Osteocyte (in vitro differentiated cells): ENCODE measurements around the gene TNIP3. TPM values are rescaled to one million over a fixed set of nuclear protein-coding genes. Genes with fewer than 3 reads are reported as not detected.

Source experiments
- DNase-seq: peaks from one replicate; pipeline ENCODE4 v3.0.0; 2021; ENCODE audit warnings: mixed read lengths; ENCODE audit not compliant: unreplicated experiment; ENCODE audit errors: extremely low spot score
- H3K27ac Mint-ChIP-seq: one replicate; pipeline ENCODE4 v1.8.0; 2021; ENCODE audit warnings: mild to moderate bottlenecking, mixed read lengths; ENCODE audit not compliant: unreplicated experiment
- H3K27me3 Mint-ChIP-seq: one replicate; pipeline ENCODE4 v1.8.0; 2021; ENCODE audit warnings: mixed read lengths; ENCODE audit not compliant: unreplicated experiment
- H3K36me3 Mint-ChIP-seq: one replicate; pipeline ENCODE4 v1.8.0; 2021; ENCODE audit warnings: mixed read lengths; ENCODE audit not compliant: unreplicated experiment
- H3K4me1 Mint-ChIP-seq: one replicate; pipeline ENCODE4 v1.8.0; 2021; ENCODE audit warnings: mixed read lengths; ENCODE audit not compliant: unreplicated experiment
- H3K4me3 Mint-ChIP-seq: one replicate; pipeline ENCODE4 v1.8.0; 2021; ENCODE audit warnings: mild to moderate bottlenecking, moderate library complexity, mixed read lengths; ENCODE audit not compliant: unreplicated experiment
- H3K9me3 Mint-ChIP-seq: one replicate; pipeline ENCODE4 v1.8.0; 2021; ENCODE audit warnings: mixed read lengths; ENCODE audit not compliant: unreplicated experiment
- total RNA-seq: library from RNA; stranded (reverse); gene quantifications from 2 replicates; pipeline ENCODE4 v1.2.1, GENCODE V29; 2021
- TF ChIP-seq, protein P1 (sequence below): fragments of 200-600 bp; sonication (generic); IDR thresholded peaks from 2 replicates; pipeline ENCODE4 v1.5.0; 2021; ENCODE audit warnings: antibody characterized with exemption, mild to moderate bottlenecking, moderate library complexity

Gene TNIP3
- total RNA-seq, 1 donor from 2014 or later = not detected

DNA sequence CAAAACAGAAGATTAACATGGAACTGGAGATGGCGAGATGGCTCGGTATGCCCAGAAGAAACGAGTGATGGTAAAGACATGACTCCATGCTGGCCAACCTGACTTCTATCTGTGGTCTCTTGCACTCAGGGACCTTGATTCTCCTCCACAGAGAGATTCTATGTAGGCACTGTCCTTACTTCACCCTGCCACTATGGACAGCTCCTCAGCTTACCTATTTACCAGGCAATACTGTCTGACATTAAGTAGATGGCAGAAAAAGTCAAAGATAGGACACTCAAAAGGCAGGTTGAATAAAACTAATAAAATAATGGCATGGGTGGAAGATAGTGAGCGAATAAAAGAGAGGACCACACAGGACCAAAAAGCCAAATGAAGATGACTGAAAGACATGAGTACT, 56.6 kb downstream of the TNIP3 start:
- Mint-ChIP-seq H3K27ac (no peak overlapping the region), H3K4me3 (no peak overlapping the region), H3K36me3 (no peaks in the 10 kb centered on the region), H3K4me1 (no peaks in the 10 kb centered on the region), H3K27me3 (peaks cover 45% of the 10 kb centered on the region), H3K9me3 (no peaks in the 10 kb centered on the region)
- TF ChIP-seq, protein P1, sequence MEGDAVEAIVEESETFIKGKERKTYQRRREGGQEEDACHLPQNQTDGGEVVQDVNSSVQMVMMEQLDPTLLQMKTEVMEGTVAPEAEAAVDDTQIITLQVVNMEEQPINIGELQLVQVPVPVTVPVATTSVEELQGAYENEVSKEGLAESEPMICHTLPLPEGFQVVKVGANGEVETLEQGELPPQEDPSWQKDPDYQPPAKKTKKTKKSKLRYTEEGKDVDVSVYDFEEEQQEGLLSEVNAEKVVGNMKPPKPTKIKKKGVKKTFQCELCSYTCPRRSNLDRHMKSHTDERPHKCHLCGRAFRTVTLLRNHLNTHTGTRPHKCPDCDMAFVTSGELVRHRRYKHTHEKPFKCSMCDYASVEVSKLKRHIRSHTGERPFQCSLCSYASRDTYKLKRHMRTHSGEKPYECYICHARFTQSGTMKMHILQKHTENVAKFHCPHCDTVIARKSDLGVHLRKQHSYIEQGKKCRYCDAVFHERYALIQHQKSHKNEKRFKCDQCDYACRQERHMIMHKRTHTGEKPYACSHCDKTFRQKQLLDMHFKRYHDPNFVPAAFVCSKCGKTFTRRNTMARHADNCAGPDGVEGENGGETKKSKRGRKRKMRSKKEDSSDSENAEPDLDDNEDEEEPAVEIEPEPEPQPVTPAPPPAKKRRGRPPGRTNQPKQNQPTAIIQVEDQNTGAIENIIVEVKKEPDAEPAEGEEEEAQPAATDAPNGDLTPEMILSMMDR = no peak
- DNase-seq = no peak

DNA sequence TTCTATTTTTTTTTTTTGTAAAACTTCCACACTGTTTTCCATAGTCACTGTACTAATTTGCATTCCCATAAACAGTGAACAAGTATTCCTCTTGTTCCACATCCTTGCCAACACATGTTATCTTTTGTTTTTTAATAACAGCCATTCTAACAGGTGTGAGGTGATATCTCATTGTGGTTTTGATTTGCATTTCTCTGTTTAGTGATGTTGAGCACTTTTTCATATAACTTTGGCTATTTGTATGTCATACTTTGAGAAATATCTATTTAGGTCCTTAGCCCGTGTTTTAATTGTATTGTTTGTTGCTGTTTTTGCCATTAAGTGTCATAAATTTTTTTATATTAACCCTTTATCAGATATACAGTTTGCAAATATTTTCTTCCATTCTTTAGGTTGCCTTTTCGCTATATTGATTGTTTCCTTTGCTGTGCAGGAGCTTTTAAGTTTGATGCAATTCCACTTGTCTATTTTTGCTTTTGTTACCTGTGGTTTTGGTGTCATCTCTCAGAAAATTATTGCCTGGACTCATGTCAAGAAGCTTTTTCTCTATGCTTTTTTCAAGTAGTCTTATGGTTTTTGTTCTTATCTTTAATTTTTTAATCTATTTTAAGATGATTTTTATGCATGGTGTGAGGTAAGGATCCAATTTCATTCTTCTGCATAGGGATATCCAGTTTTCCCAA, 63.9 kb downstream of the TNIP3 start:
- Mint-ChIP-seq H3K27ac (no peak overlapping the region), H3K36me3 (no peaks in the 10 kb centered on the region), H3K4me1 (no peaks in the 10 kb centered on the region), H3K4me3 (no peak overlapping the region), H3K9me3 (no peaks in the 10 kb centered on the region), H3K27me3 (peaks cover 45% of the 10 kb centered on the region)
- TF ChIP-seq, protein P1 = no peak
- no peak for DNase-seq

DNA sequence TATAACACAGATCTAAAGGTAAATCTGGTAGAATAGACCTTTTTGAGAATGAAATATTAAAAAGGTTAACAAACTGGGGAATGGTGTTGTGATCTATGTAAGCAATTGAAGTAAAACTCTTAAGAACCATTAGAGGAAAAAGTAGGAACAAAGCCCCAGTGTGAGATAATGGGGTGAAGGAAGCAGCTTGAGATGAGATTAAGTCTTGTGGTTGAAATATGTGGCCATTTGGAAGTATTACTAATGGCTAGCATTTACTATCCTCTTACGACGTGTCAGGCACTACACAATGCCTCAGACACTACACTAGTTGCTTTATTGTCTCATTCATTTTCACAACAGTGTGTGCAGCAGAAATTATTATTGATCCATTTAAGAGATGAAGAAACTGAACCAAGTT, 65.9 kb downstream of the TNIP3 start:
- Mint-ChIP-seq H3K4me1 (no peaks in the 10 kb centered on the region), H3K27me3 (peaks cover 35% of the 10 kb centered on the region), H3K9me3 (no peaks in the 10 kb centered on the region), H3K36me3 (no peaks in the 10 kb centered on the region), H3K4me3 (no peak overlapping the region), H3K27ac (no peak overlapping the region)
- no peak for DNase-seq
- TF ChIP-seq, protein P1 = no peak

DNA sequence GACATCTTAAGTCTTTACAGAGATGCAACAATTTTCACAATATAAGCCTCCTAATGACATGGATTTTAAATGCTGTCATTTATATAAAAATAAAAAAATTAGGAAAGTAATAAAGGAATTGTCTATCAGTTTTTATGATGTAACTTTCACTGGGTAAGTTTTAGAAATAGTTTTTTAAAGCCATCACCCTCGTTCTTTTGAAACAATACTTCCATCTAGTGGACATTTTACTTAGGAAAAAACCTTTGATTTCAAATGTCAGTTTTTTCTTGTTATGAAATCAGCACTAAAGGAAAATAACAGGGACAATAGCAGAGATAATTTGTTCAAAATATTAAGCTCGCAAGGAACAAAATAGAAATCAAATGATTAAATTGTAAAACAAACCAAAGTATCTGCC, 67.5 kb downstream of the TNIP3 start:
- DNase-seq = no peak
- H3K27ac Mint-ChIP-seq = no peak overlapping the region
- TF ChIP-seq, protein P1 = peak; percentile 71
- H3K9me3 Mint-ChIP-seq = no peaks in the 10 kb centered on the region
- no peaks in the 10 kb centered on the region for H3K4me1 Mint-ChIP-seq
- H3K36me3 Mint-ChIP-seq = no peaks in the 10 kb centered on the region
- H3K4me3 Mint-ChIP-seq = no peak overlapping the region
- H3K27me3 Mint-ChIP-seq = peaks cover 20% of the 10 kb centered on the region

DNA sequence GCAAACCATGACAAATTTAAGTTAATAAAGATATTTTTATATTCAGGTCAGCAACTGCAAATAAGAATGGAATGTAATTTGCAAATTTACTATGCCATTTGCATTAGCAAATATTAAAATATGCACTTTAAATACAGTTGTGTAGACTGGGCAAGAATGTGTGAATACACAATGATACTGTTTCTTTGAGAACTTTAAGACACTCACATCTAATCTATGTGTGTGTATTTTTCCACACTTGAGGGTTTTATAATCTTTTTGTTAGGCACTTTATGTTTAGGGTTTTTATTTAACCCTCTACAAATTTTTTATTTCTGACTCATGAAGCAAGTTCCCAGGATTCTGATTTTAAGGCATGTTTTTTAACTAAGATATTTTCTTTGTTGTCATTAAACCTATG, 67.9 kb downstream of the TNIP3 start:
- peaks cover 16% of the 10 kb centered on the region for H3K27me3 Mint-ChIP-seq
- no peak overlapping the region for H3K4me3 Mint-ChIP-seq
- H3K27ac Mint-ChIP-seq = no peak overlapping the region
- no peaks in the 10 kb centered on the region for H3K9me3 Mint-ChIP-seq
- DNase-seq = no peak
- H3K4me1 Mint-ChIP-seq = no peaks in the 10 kb centered on the region
- TF ChIP-seq, protein P1 = no peak
- H3K36me3 Mint-ChIP-seq = no peaks in the 10 kb centered on the region
